ENCODE results near the gene C2orf49. TPM values are rescaled to one million over a fixed set of nuclear protein-coding genes. Genes with fewer than 3 reads are reported as not detected.

The C2orf49 gene
- total RNA-seq, 1 donor from 2014 or later, result 15.8 TPM

GRCh38 chr2:105364436-105365139, 27.2 kb downstream of the C2orf49 start:
- Mint-ChIP-seq H3K9me3 (ENCODE audit: unreplicated experiment) (no peaks in the 10 kb centered on the region), H3K27me3 (ENCODE audit: unreplicated experiment) (peaks cover 5% of the 10 kb centered on the region), H3K27ac (ENCODE audit: unreplicated experiment) (no peak overlapping the region), H3K4me3 (ENCODE audit: unreplicated experiment) (no peak overlapping the region), H3K36me3 (ENCODE audit: low read depth, unreplicated experiment) (peaks cover 42% of the 10 kb centered on the region), H3K4me1 (ENCODE audit: unreplicated experiment) (peaks cover 9% of the 10 kb centered on the region)
- no peak for TF ChIP-seq CTCF (IDR thresholded peaks at IDR 0.05; ENCODE audit: unreplicated experiment)
- no peak for DNase-seq (ENCODE audit: low spot score)

GRCh38 chr2:105365206-105365605, 27.9 kb downstream of the C2orf49 start:
- no peak for TF ChIP-seq CTCF (IDR thresholded peaks at IDR 0.05; ENCODE audit: unreplicated experiment)
- Mint-ChIP-seq H3K27ac (ENCODE audit: unreplicated experiment) (no peak overlapping the region), H3K4me1 (ENCODE audit: unreplicated experiment) (peaks cover 12% of the 10 kb centered on the region), H3K9me3 (ENCODE audit: unreplicated experiment) (no peaks in the 10 kb centered on the region), H3K4me3 (ENCODE audit: unreplicated experiment) (no peak overlapping the region), H3K36me3 (ENCODE audit: low read depth, unreplicated experiment) (peaks cover 42% of the 10 kb centered on the region), H3K27me3 (ENCODE audit: unreplicated experiment) (peaks cover 5% of the 10 kb centered on the region)
- no peak for DNase-seq (ENCODE audit: low spot score)

GRCh38 chr2:105368759-105369408, 31.5 kb downstream of the C2orf49 start:
- H3K27me3 Mint-ChIP-seq (ENCODE audit: unreplicated experiment), result peaks cover 5% of the 10 kb centered on the region
- no peak for DNase-seq (ENCODE audit: low spot score)
- H3K4me1 Mint-ChIP-seq (ENCODE audit: unreplicated experiment), result peaks cover 3% of the 10 kb centered on the region
- H3K9me3 Mint-ChIP-seq (ENCODE audit: unreplicated experiment), result no peaks in the 10 kb centered on the region
- H3K27ac Mint-ChIP-seq (ENCODE audit: unreplicated experiment), result no peak overlapping the region
- TF ChIP-seq CTCF (IDR thresholded peaks at IDR 0.05; ENCODE audit: unreplicated experiment), result no peak
- peaks cover 47% of the 10 kb centered on the region for H3K36me3 Mint-ChIP-seq (ENCODE audit: low read depth, unreplicated experiment)
- no peak overlapping the region for H3K4me3 Mint-ChIP-seq (ENCODE audit: unreplicated experiment)

GRCh38 chr2:105369777-105370690, 32.7 kb downstream of the C2orf49 start:
- H3K4me3 Mint-ChIP-seq (ENCODE audit: unreplicated experiment), result peak overlapping the region; percentile 22
- H3K9me3 Mint-ChIP-seq (ENCODE audit: unreplicated experiment), result no peaks in the 10 kb centered on the region
- peaks cover 47% of the 10 kb centered on the region for H3K36me3 Mint-ChIP-seq (ENCODE audit: low read depth, unreplicated experiment)
- H3K27me3 Mint-ChIP-seq (ENCODE audit: unreplicated experiment), result peaks cover 2% of the 10 kb centered on the region
- H3K27ac Mint-ChIP-seq (ENCODE audit: unreplicated experiment), result no peak overlapping the region
- peak; percentile 87 for DNase-seq (ENCODE audit: low spot score)
- H3K4me1 Mint-ChIP-seq (ENCODE audit: unreplicated experiment), result peaks cover 3% of the 10 kb centered on the region
- TF ChIP-seq CTCF (IDR thresholded peaks at IDR 0.05; ENCODE audit: unreplicated experiment), result peak; percentile 81
